Retina (tissue), 1 donor: ENCODE data around the gene TRAT1.

ENCODE experiments used
- DNase-seq: peaks from one replicate; pipeline ENCODE4 v3.0.0-alpha.2; 2016

TRAT1 gene

DNA sequence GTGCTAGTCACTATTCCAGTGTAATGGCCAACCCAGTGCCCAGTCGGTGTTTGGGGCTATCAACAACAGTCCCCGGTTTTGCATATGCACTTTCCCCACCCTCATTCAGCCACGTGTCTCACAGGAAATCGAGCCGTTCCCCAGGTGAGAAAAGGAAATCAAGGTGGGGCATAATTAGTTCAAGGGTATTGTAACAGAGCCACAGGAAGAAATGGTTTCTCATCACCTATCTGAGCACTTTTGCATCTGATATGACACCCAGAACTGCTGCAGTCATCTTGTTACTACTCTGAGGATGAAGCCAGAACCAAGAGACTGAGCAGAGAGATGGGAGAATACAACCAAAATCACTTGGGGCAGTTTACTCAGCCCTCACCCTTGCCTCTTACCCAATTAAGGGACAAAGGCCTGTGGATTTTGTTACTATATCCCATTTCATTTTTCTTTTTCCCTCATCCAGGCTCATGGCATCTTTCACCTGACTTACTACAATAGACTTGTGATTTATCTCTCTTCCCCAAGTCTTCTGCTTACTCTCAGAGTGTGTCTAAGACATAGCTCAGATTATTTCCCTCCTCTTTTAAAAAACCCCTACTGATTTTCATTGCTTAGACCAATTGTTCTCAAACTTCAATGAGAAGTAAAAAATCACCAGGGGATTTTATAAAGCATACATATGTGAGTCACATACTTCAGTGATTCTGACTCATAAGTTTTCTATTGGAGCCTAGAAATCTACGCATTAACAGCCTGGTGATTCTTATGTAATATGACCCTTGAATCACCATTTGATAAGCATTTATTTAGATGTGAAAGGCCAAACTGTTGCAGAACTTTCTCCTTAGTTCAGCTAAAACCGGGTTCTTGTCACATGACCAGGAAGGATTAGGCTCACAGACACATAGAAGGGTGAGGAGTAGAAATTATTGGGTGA, 40.5 kb downstream of the TRAT1 start:
- DNase-seq = no peak

GRCh38 chr3:108863799-108864135, 41.2 kb downstream of the TRAT1 start:
- DNase-seq = no peak

- no peak for DNase-seq
Measured at GRCh38 chr3:108877901-108878300, 55.3 kb downstream of the TRAT1 start.

DNA sequence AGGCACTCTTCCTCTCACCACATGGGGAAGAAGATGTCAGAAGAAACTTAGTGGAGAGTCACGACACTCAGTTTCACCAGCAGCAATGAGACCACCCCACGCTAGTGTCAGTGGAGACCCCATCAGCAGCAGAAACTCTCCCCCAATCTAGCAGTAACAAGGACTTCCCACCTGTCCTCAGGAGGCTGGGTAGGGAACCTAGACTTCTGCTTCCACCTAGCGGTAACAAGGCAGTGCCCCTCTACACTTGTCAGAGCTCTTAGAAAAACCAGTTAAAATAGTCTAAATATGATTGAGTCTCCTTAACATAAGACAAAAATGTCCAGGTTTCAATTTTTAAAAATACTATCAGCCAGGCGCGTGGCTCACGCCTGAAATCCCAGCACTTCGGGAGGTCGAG, 57.3 kb downstream of the TRAT1 start:
- no peak for DNase-seq

- no peak for DNase-seq
Measured at GRCh38 chr3:108882762-108883161, 60.2 kb downstream of the TRAT1 start.

DNA sequence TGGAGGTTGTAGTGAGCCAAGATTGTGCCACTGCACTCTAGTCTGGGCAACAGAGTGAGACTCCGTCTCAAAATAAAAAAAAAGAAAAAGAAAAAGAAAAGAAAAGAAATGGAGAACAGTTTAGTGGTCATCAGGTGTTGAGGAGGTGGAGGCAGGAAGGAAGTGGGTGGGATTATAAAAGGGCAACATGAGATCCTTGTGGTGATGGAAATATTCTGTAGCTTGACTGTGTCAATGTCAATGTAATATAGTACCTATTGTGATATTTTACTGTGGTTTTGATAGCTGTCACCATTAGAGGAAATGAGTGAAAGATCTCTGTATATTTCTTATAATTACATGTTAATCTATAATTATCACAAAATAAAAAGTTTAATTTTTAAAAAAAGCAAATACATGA, 60.8 kb downstream of the TRAT1 start:
- no peak for DNase-seq

- DNase-seq = no peak
Measured at GRCh38 chr3:108887121-108887520, 64.5 kb downstream of the TRAT1 start.

GRCh38 chr3:108887777-108888176, 65.2 kb downstream of the TRAT1 start:
- no peak for DNase-seq

DNA sequence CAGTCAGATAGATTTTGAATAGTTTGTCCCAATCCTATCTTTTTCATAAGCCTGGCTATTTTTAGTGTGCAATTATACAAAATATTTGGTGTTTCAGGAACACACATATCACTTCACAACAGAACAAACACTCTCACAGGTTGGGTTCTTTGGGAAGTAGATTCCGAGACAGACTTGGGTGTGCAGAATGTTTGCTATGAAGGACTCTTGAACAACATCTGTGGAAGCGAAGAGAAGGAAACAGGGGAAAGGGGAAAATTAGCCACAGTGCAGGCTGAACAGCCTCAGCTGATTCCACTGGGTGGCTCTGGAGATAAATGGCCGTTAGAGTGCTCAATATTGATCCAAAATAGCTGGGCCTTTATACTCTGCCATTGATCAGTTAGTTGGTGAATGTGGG, 69.2 kb downstream of the TRAT1 start:
- DNase-seq = no peak

GRCh38 chr3:108894981-108895380, 72.4 kb downstream of the TRAT1 start:
- no peak for DNase-seq

DNA sequence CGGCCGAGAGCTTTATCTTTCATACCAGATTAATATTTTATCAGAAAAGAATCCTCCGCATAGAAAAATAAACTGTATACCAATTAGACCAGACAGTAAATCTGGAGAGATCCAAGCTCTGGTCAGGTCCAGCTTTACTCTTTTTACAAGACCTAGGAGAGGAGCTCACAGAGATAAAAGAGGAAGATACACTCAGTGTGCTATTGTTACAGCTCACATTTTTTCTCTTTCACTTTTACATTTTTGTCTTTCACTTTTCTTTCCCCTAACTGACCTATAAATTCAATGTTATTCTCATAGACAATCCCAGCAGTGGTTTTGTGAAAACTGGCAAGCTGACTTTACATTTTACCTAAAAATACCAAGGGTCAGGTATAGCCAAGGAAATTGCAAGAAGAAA, 75.3 kb downstream of the TRAT1 start:
- no peak for DNase-seq

DNA sequence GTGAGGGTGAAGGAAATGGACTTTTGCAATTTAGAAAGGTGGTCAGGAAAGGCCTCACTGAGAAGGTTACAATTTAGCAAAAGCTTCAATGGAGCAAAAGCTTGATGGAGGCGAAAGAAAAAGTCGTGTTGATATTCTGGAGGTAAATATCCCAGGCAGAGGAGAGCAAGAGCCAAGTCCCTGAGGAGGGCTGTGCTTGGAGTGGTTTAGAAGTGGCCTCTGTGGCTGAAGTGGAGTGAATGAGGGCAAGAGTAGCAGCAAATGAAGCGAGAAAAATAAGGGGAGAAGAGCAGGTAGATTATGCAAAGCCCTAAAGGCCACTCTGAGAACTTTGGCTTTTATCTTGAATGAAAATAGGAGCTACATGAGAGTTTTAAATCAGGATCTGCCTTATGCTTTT, 76.9 kb downstream of the TRAT1 start:
- no peak for DNase-seq
